B cell (primary cell): ENCODE measurements around the gene B4GALT3.

Experiments used
- EZH2 ChIP-seq: IDR thresholded peaks from 2 replicates; pipeline ENCODE4 v1.6.1; 2012; ENCODE audit warnings: borderline replicate concordance, low read depth, mild to moderate bottlenecking, moderate library complexity, low read length; ENCODE audit not compliant: insufficient read depth, poor library complexity, severe bottlenecking
- TF ChIP-seq, protein P1 (sequence below): fragments of 200-600 bp; IDR thresholded peaks from one replicate; pipeline ENCODE4 v1.8.0; 2022; ENCODE audit warnings: antibody characterized with exemption, mild to moderate bottlenecking

DNA sequence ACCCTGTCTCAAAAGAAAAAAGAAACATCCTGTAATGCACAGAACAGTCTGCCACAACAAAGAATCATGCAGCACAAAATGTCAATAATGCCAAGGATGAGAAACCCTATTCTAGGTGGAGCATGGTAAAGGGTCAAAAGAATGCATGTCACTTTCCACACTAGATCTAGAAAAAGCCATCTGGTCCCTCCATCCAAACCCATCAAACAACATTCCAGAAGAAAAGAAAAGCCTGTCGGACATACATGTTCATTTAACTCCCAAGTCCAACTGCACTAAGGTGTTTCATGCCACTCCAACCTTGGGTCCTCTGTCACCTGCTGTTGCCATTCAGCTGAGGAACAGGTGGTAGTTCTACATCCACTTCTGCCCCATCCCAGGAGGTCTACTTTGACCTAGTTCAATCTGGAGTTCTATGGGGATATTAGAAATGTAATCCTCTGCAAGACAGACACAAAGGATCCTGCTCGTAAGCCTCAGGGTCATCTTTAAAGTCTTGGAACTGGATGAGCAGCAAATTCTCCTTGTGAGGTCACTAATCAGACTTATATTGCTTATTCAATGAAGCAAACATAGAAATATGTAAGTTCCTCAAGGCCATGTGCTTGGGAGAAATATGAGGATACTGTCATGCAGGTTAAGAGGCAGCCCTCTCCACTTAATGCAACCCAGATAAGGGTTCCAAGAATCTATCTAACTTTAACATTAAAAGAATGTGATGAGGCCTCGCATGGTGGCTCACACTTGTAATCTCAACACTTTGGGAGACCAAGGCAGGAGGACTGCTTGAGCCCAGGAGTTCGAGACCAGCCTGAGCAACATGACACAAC, 48.5 kb downstream of the B4GALT3 start:
- TF ChIP-seq, protein P1, sequence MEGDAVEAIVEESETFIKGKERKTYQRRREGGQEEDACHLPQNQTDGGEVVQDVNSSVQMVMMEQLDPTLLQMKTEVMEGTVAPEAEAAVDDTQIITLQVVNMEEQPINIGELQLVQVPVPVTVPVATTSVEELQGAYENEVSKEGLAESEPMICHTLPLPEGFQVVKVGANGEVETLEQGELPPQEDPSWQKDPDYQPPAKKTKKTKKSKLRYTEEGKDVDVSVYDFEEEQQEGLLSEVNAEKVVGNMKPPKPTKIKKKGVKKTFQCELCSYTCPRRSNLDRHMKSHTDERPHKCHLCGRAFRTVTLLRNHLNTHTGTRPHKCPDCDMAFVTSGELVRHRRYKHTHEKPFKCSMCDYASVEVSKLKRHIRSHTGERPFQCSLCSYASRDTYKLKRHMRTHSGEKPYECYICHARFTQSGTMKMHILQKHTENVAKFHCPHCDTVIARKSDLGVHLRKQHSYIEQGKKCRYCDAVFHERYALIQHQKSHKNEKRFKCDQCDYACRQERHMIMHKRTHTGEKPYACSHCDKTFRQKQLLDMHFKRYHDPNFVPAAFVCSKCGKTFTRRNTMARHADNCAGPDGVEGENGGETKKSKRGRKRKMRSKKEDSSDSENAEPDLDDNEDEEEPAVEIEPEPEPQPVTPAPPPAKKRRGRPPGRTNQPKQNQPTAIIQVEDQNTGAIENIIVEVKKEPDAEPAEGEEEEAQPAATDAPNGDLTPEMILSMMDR, result no peak
- no peak for TF ChIP-seq EZH2
